Small intestine (tissue), 7 donors: Measurements from ENCODE around the gene DAAM1. TPM values are rescaled to one million over a fixed set of nuclear protein-coding genes. Genes with fewer than 3 reads are reported as not detected.

Experiments used
- DNase-seq, 2 donors: peaks; one replicate each; pipeline versions ENCODE4 v3.0.0 to v3.0.0-alpha.2; 2013
- FAIRE-seq: peaks from 2 replicates; lab custom pipeline; 2012; peaks lifted over from hg19 to GRCh38; lab: Jason Lieb, UNC
- H3K27ac ChIP-seq, 3 donors: one replicate each; pipeline ENCODE4 v1.5.1; 2013; ENCODE audit warnings: low read length in 2 of 3, mild to moderate bottlenecking in 2 of 3, control low read depth in 1 of 3, inconsistent platforms in 1 of 3, low read depth in 1 of 3, moderate library complexity in 1 of 3
- H3K27me3 ChIP-seq, 3 donors: one replicate each; pipeline ENCODE4 v1.6.1; 2013; ENCODE audit warnings: low read length in 3 of 3, inconsistent platforms in 1 of 3; ENCODE audit not compliant: control insufficient read depth in 3 of 3, insufficient read depth in 3 of 3
- H3K36me3 ChIP-seq, 3 donors: one replicate each; pipeline ENCODE4 v1.6.1; 2013; ENCODE audit warnings: low read length in 3 of 3, inconsistent platforms in 1 of 3, low read depth in 1 of 3, mild to moderate bottlenecking in 1 of 3, moderate library complexity in 1 of 3; ENCODE audit not compliant: control insufficient read depth in 3 of 3, insufficient read depth in 2 of 3
- H3K4me1 ChIP-seq, 3 donors: one replicate each; pipeline ENCODE4 v1.6.1; 2013; ENCODE audit warnings: low read length in 2 of 3, inconsistent platforms in 1 of 3, low read depth in 1 of 3, mild to moderate bottlenecking in 1 of 3, moderate library complexity in 1 of 3; ENCODE audit not compliant: control insufficient read depth in 3 of 3, insufficient read depth in 2 of 3
- H3K4me3 ChIP-seq, 3 donors: one replicate each; pipeline ENCODE4 v1.5.1; 2013; ENCODE audit warnings: low read length in 3 of 3, control low read depth in 1 of 3, inconsistent platforms in 1 of 3, low read depth in 1 of 3, mild to moderate bottlenecking in 1 of 3, moderate library complexity in 1 of 3
- H3K9me3 ChIP-seq, 2 donors: one replicate each; pipeline ENCODE4 v1.6.1; 2013; ENCODE audit warnings: low read depth in 1 of 2, low read length in 1 of 2; ENCODE audit not compliant: control insufficient read depth in 2 of 2, insufficient read depth in 1 of 2
- WGBS, 3 donors: extraction: QIAGEN DNeasy Blood & Tissue Kit; methylation state at CpG; one replicate each; pipeline ENCODE4 v1.1.7; 2013; 5-methylcytosine and 5-hydroxymethylcytosine counted together
- polyA plus RNA-seq, 4 donors: library from polyadenylated mRNA; stranded (reverse) in 3 of 4; unstranded in 1 of 4; fragments of 200-250 nt in 3 of 4; fragments of 120-200 nt in 1 of 4; gene quantifications; one replicate each; pipeline versions ENCODE4 v1.2.1 to v1.2.3, GENCODE V29; 2013
- donor health status: healthy with polysubstance abuse.
- donor health status: control.
- donor health status: control.
- donor health status: Bipolar disorder and iron deficiency.
- donor health status: healthy.

The DAAM1 gene
- polyA plus RNA-seq, 4 donors, result 5.4 to 34.0 (median 11.9) TPM

DNA sequence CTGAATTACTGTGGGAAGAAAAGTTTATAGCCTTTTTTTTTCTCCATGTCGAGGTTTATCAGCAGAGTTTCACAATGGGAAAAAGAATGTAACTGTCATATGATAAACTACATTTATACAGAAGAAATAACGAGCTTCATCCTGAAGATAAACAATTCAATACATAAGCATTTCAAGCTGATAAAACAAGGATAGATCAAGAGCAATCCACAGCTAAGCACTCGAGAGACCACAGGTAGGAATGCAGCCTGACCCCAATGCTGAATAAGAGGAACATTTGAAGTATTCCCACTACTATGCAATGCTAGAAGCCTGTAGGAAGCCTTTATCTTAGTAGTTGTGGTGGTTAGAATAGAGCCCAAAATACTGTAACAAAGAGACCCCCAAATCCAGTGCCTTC is 32.6 kb upstream of the DAAM1 start:
- H3K9me3 ChIP-seq, result no peaks in the 10 kb centered on the region
- no peak overlapping the region for H3K4me3 ChIP-seq
- no peaks in the 10 kb centered on the region for H3K27me3 ChIP-seq
- no peak overlapping the region for H3K27ac ChIP-seq
- WGBS, 3 donors, result 48 to 60% (median 53%) methylated on average over 3 of the region's 3 CpGs
- no peak for FAIRE-seq
- no peaks in the 10 kb centered on the region for H3K36me3 ChIP-seq
- no peaks in the 10 kb centered on the region for H3K4me1 ChIP-seq
- DNase-seq, result peak in 1 of 2 donors; percentile 5

DNA sequence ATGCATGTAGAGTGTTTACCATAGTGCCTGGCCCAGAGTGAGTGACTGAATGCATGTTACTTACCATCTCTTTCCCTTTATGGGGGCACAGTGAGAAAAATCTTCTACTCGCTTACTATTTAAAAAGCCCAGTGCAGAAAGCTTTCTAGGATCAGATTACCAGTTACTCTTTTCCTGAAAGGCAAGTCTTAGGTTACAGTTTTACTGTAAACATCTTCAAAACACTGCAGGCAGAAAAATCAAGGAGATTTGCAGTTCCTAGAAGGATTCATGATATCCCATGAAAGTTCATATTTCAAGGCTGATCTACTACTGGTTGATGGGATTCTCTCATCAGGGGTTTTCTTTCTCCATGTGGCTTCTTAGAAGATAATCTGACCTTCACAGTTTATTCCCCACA is 29.3 kb upstream of the DAAM1 start:
- H3K36me3 ChIP-seq, result no peaks in the 10 kb centered on the region
- H3K4me1 ChIP-seq, result no peaks in the 10 kb centered on the region
- no peak for DNase-seq
- no peaks in the 10 kb centered on the region for H3K27me3 ChIP-seq
- no peak overlapping the region for H3K4me3 ChIP-seq
- H3K27ac ChIP-seq, result no peak overlapping the region
- 56 to 90% (median 89%) methylated on average over 1 of the region's 1 CpG for WGBS, 3 donors
- FAIRE-seq, result no peak
- H3K9me3 ChIP-seq, result no peaks in the 10 kb centered on the region

DNA sequence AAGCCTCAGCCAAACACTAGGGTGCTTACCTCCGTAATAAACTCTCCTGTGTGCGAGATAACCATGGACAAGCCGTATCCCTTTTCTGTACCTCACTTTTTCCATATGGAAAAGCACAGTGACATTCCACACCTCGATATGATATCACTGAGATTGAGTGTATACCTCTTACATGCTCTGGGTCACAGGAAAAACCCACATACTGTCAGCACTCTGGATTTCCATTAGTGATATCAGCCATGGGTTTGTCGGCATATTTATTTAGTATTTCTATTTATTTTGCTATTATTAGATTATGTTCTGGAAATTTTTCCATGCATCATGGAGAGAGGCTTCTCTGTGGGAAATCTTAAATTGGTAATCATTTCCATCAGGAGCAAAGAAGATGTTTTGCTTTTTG is 28.0 kb upstream of the DAAM1 start:
- FAIRE-seq, result no peak
- no peaks in the 10 kb centered on the region for H3K9me3 ChIP-seq
- DNase-seq, result peak in 1 of 2 donors; percentile 12
- H3K4me3 ChIP-seq, result no peak overlapping the region
- H3K27me3 ChIP-seq, result no peaks in the 10 kb centered on the region
- H3K4me1 ChIP-seq, result no peaks in the 10 kb centered on the region
- WGBS, 3 donors, result 73 to 81% (median 74%) methylated on average over 5 of the region's 5 CpGs
- no peaks in the 10 kb centered on the region for H3K36me3 ChIP-seq
- no peak overlapping the region for H3K27ac ChIP-seq

DNA sequence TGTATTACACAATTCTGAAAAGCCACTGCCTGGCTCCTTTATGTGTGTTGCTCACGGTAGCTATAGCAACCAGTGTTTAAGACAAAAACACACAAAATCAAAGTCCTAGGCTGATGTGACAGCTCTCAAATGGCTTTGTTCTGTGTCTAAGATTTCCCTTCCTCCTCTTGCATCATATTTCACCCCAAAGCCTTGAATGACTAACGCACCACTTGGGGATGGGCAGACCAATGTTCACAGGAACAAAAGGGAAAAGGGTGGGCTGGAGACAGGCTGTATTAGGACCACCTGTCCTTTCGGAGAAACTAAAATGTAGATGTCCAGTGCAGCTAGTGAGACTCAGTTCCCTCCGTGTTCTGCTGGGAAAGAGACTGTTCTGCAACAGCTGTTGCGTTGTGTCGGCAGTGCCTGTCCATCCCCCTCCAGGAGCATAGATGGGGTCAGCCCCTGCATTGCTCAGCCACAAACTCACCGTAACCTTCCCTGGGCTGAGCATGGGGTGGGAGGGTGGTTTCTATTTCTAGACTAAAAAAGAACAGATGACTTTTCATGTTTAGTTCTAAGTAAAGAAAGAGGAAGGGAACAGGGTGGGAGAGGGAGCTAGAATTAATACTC is 26.8 kb upstream of the DAAM1 start:
- no peaks in the 10 kb centered on the region for H3K27me3 ChIP-seq
- no peak overlapping the region for H3K4me3 ChIP-seq
- H3K4me1 ChIP-seq, result no peaks in the 10 kb centered on the region
- WGBS, 3 donors, result 44 to 64% (median 46%) methylated on average over 7 of the region's 7 CpGs
- H3K9me3 ChIP-seq, result no peaks in the 10 kb centered on the region
- FAIRE-seq, result no peak
- DNase-seq, result peak; percentile 11 to 84
- H3K36me3 ChIP-seq, result no peaks in the 10 kb centered on the region
- no peak overlapping the region for H3K27ac ChIP-seq

DNA sequence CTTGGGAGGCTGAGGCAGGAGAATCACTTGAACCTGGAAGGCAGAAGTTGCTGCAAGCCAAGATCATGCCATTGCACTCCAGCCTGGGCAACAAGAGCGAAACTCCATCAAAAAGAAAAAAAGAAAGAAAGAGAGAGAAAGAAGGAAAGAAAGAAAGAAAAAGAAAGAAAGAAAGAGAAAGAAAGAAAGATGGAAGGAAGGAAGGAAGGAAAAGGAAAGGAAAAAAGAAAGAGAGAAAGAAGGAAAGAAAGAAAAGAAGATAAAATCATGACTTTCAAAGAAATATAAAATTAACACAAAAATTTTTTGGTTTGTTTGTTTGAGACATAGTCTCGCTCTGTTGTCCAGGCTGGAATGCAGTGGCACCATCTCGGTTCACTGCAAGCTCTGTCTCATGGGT is 22.2 kb upstream of the DAAM1 start:
- no peak overlapping the region for H3K4me3 ChIP-seq
- H3K9me3 ChIP-seq, result peaks cover 0 to 3% of the 10 kb centered on the region in 2 donors
- 90 to 97% (median 94%) methylated on average over 3 of the region's 3 CpGs for WGBS, 3 donors
- DNase-seq, result no peak
- no peak overlapping the region for H3K27ac ChIP-seq
- no peak for FAIRE-seq
- H3K27me3 ChIP-seq, result no peaks in the 10 kb centered on the region
- no peaks in the 10 kb centered on the region for H3K4me1 ChIP-seq
- H3K36me3 ChIP-seq, result no peaks in the 10 kb centered on the region

DNA sequence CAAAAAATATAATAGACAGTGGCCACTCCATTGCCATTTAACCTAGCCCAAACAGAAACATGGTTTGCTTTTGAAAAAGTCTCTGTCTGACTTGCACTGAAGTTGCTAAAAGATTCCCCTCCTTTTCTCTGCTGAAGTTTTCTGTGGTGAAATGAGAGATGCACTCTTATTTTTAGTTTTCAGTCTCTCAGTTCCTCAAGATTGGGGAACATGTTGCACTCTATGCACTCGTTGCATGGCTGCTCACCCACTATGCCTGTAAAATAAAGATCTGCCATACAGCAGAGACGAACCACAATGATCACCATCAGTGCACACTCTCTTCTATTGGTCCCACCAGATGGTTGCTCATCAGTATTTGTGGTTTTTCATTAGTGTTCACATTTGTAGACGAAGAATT is 13.1 kb upstream of the DAAM1 start:
- FAIRE-seq (no peak), DNase-seq (no peak)
- Histone ChIP-seq H3K27me3 (no peaks in the 10 kb centered on the region), H3K4me1 (no peaks in the 10 kb centered on the region), H3K36me3 (no peaks in the 10 kb centered on the region), H3K4me3 (no peak overlapping the region), H3K27ac (no peak overlapping the region), H3K9me3 (no peaks in the 10 kb centered on the region)
- WGBS, 3 donors, result 72 to 78% (median 78%) methylated on average over 3 of the region's 3 CpGs

DNA sequence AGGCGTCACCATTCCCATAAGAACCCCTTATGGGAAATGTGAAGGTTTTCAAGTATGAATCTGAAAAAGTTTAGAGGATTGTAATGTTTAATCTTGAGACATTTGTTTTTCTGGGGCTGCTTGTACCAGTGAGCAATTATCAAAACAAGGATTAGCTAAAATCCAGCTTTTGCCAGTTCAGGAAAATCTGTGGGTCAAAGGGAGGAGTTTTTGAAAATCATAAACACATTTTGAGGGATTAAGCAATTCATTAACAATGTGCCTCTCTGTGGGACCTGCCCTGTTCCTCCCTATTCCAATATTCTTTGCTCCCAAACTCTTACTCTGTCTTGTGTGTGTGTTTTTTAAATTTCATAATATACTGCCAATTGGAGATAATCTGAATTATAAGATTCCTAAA is 11.7 kb upstream of the DAAM1 start:
- DNase-seq, result no peak
- H3K36me3 ChIP-seq, result no peaks in the 10 kb centered on the region
- H3K27me3 ChIP-seq, result no peaks in the 10 kb centered on the region
- FAIRE-seq, result no peak
- no peak overlapping the region for H3K27ac ChIP-seq
- 68 to 74% (median 72%) methylated on average over 1 of the region's 1 CpG for WGBS, 3 donors
- H3K9me3 ChIP-seq, result no peaks in the 10 kb centered on the region
- H3K4me1 ChIP-seq, result no peaks in the 10 kb centered on the region
- H3K4me3 ChIP-seq, result no peak overlapping the region

DNA sequence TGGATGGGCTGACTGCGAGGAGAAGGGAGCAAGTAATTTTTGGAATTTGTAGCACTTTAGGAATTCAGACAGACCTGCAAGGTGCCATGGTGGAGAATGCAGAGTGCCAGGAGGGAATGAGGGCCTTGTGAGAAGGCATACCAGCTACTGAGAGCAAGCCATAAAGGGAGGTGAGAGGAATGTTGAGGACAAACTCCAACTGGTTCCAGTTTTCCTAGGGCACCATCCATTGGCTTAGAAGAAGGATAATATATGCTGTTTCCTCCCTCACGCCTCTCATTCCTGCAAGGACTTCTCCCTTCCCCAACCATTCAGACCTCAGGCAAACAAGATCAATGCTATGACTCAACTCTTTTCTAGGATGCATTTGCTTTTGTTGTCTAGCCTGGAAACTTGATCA is 11.2 kb upstream of the DAAM1 start:
- H3K4me3 ChIP-seq, result no peak overlapping the region
- H3K4me1 ChIP-seq, result no peaks in the 10 kb centered on the region
- H3K36me3 ChIP-seq, result no peaks in the 10 kb centered on the region
- DNase-seq (no peak), FAIRE-seq (no peak)
- WGBS, 3 donors, result 84 to 87% (median 85%) methylated on average over 2 of the region's 2 CpGs
- H3K27me3 ChIP-seq, result no peaks in the 10 kb centered on the region
- H3K27ac ChIP-seq, result no peak overlapping the region
- no peaks in the 10 kb centered on the region for H3K9me3 ChIP-seq

DNA sequence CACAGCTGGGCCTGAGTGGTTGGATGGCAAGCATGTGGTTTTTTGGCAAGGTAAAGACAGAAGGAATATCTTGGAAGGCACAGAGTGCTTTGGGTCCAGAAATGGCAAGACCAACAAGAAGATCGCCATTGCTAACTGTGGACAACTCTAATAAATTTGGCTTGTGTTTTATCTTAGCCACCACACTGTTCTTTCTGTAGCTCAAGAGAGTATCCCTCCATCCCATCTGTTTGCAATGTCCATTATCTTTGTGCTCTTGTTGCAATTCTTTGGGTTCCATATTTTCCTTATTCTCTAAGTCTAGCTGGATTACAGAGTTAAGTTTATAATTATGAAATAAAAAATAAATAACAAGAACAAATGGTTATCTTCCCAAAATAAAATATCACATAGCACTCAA is 6.7 kb upstream of the DAAM1 start:
- no peaks in the 10 kb centered on the region for H3K9me3 ChIP-seq
- H3K4me1 ChIP-seq, result no peaks in the 10 kb centered on the region
- DNase-seq (no peak), FAIRE-seq (no peak)
- no peaks in the 10 kb centered on the region for H3K27me3 ChIP-seq
- H3K36me3 ChIP-seq, result no peaks in the 10 kb centered on the region
- H3K27ac ChIP-seq, result no peak overlapping the region
- WGBS, 3 donors, result 93 to 100% (median 93%) methylated on average over 1 of the region's 1 CpG
- H3K4me3 ChIP-seq, result no peak overlapping the region
